NCI-H1417 (cell line): Measurements from ENCODE around the gene DNMT3B.

ENCODE experiments used
- DNase-seq, 3 experiments: peaks; one replicate each; lab custom pipeline; 2025; lab: John Stamatoyannopoulos, UW

Gene DNMT3B

GRCh38 chr20:32823737-32824588 is 61.8 kb downstream of the DNMT3B start:
- DNase-seq = no peak

- DNase-seq = peak in 2 of 3 experiments; percentile 19 to 60
Observed at GRCh38 chr20:32828029-32828680, 66.0 kb downstream of the DNMT3B start.

GRCh38 chr20:32829311-32830005 is 67.3 kb downstream of the DNMT3B start:
- DNase-seq = no peak

- no peak for DNase-seq
Observed at GRCh38 chr20:32830437-32830836, 68.3 kb downstream of the DNMT3B start.

- DNase-seq = no peak
Observed at GRCh38 chr20:32831982-32832381, 69.8 kb downstream of the DNMT3B start.

GRCh38 chr20:32832664-32833063 is 70.5 kb downstream of the DNMT3B start:
- DNase-seq = no peak

GRCh38 chr20:32834972-32835371 is 72.8 kb downstream of the DNMT3B start:
- no peak for DNase-seq

- DNase-seq = no peak
Observed at GRCh38 chr20:32837157-32837556, 75.0 kb downstream of the DNMT3B start.

GRCh38 chr20:32839227-32839981 is 77.2 kb downstream of the DNMT3B start:
- peak in 2 of 3 experiments; percentile 21 to 57 for DNase-seq

GRCh38 chr20:32839982-32840285 is 77.7 kb downstream of the DNMT3B start:
- peak in 1 of 3 experiments; percentile 63 for DNase-seq

- DNase-seq = no peak
Observed at GRCh38 chr20:32841174-32841573, 79.0 kb downstream of the DNMT3B start.

GRCh38 chr20:32841632-32842031 is 79.4 kb downstream of the DNMT3B start:
- no peak for DNase-seq

- no peak for DNase-seq
Observed at GRCh38 chr20:32842688-32843524, 80.7 kb downstream of the DNMT3B start.

- no peak for DNase-seq
Observed at GRCh38 chr20:32845786-32846185, 83.6 kb downstream of the DNMT3B start.

GRCh38 chr20:32846852-32847251 is 84.7 kb downstream of the DNMT3B start:
- no peak for DNase-seq

- no peak for DNase-seq
Observed at GRCh38 chr20:32847964-32848363, 85.8 kb downstream of the DNMT3B start.

- no peak for DNase-seq
Observed at GRCh38 chr20:32848846-32849245, 86.7 kb downstream of the DNMT3B start.

- DNase-seq = no peak
Observed at GRCh38 chr20:32849577-32849976, 87.4 kb downstream of the DNMT3B start.

- no peak for DNase-seq
Observed at GRCh38 chr20:32855387-32855786, 93.2 kb downstream of the DNMT3B start.

GRCh38 chr20:32858189-32858588 is 96.0 kb downstream of the DNMT3B start:
- no peak for DNase-seq
